ENCODE results near the gene ALS2CL. TPM values are rescaled to one million over a fixed set of nuclear protein-coding genes. Genes with fewer than 3 reads are reported as not detected.

The ALS2CL gene
- total RNA-seq, 4 donors from 2014 or later, result 86.5 to 175 (median 105) TPM

- intact Hi-C loops (cut with DNase I; ENCODE audit: low total_unique reads), result no loop called here
- 62 to 67% methylated on average over 8 of the region's 8 CpGs for whole genome bisulfite sequencing, 2 donors
Measured at GRCh38 chr3:46668116-46668515, 25.4 kb downstream of the ALS2CL start.

DNA sequence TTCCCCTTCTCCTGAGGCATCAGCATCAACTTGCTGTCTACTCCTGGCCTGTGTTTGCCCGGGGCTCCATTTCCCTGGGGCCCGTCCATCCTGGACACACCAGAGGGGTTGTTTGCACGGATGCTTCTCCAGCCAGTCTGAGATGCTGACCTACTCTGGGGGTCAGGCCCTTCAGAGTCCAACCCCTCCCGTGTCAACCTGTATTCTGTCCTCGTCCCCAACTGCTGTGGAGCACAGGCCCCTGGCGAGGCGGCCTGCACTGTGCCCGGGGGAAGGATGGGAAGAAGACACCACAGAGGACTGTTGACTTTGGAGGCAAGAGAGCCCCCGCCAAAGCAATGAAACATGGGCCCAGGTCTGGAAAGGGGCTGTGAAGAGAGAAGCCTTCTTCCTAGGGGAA, 25.8 kb downstream of the ALS2CL start:
- 90 to 92% methylated on average over 9 of the region's 9 CpGs for WGBS, 2 donors
- no peak overlapping the region for H3K4me3 ChIP-seq (ENCODE audit: low read depth, poor library complexity, severe bottlenecking)
- DNase-seq (ENCODE audit: low spot score in 2 of 2), result peak in 1 of 2 donors; percentile 84
- TF ChIP-seq, protein P1, sequence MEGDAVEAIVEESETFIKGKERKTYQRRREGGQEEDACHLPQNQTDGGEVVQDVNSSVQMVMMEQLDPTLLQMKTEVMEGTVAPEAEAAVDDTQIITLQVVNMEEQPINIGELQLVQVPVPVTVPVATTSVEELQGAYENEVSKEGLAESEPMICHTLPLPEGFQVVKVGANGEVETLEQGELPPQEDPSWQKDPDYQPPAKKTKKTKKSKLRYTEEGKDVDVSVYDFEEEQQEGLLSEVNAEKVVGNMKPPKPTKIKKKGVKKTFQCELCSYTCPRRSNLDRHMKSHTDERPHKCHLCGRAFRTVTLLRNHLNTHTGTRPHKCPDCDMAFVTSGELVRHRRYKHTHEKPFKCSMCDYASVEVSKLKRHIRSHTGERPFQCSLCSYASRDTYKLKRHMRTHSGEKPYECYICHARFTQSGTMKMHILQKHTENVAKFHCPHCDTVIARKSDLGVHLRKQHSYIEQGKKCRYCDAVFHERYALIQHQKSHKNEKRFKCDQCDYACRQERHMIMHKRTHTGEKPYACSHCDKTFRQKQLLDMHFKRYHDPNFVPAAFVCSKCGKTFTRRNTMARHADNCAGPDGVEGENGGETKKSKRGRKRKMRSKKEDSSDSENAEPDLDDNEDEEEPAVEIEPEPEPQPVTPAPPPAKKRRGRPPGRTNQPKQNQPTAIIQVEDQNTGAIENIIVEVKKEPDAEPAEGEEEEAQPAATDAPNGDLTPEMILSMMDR (IDR thresholded peaks at IDR 0.05), result no peak
- TF ChIP-seq POLR2A (IDR thresholded peaks at IDR 0.05), result no peak
- intact Hi-C loops (cut with DNase I; ENCODE audit: low total_unique reads), result no loop called here

More at GRCh38 chr3:46668116-46668515, 25.4 kb downstream of the ALS2CL start:
- no peak overlapping the region for H3K4me3 ChIP-seq (ENCODE audit: low read depth, poor library complexity, severe bottlenecking)
- TF ChIP-seq, protein P1 (IDR thresholded peaks at IDR 0.05), result no peak
- TF ChIP-seq POLR2A (IDR thresholded peaks at IDR 0.05), result no peak
- DNase-seq (ENCODE audit: low spot score in 2 of 2), result peak in 1 of 2 donors; percentile 76

DNA sequence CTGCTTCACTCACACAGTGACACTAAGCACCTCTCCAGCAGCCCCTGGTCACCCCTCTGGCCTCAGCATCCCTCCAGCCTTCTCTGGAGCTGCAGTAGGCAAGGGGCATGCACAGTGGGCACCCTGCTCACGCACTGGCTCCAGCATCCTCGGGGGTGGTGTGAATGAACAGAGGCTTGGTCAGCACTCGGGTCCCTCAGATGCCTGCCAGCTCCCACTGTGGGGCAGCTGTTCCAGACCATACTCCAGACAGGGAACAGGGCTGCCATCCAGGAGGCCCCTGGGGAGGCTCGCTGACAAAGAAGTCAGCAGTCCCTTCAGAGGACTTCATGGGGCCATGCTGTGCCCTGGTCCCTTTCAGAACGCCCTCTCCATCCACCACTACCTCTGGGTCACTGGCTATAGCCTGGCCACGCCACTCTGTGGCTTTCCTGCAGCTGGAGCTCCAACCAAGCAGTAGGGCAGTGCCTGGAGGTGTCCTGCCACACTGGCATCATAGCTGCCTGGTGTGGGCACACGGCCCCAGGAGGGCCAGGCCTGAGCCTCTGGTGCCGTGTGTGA, 26.3 kb downstream of the ALS2CL start:
- 84 to 85% methylated on average over 5 to 6 of the region's 8 CpGs for WGBS, 2 donors
- no peak overlapping the region for H3K4me3 ChIP-seq (ENCODE audit: low read depth, poor library complexity, severe bottlenecking)
- DNase-seq (ENCODE audit: low spot score in 2 of 2), result peak in 1 of 2 donors; percentile 75
- intact Hi-C loops (cut with DNase I; ENCODE audit: low total_unique reads), result no loop called here
- TF ChIP-seq POLR2A (IDR thresholded peaks at IDR 0.05), result no peak
- TF ChIP-seq, protein P1 (IDR thresholded peaks at IDR 0.05), result no peak

- no peak for TF ChIP-seq POLR2A (IDR thresholded peaks at IDR 0.05)
- TF ChIP-seq, protein P1 (IDR thresholded peaks at IDR 0.05), result no peak
- intact Hi-C loops (cut with DNase I; ENCODE audit: low total_unique reads), result no loop called here
- H3K4me3 ChIP-seq (ENCODE audit: low read depth, poor library complexity, severe bottlenecking), result no peak overlapping the region
- WGBS, 2 donors, result 67 to 81% methylated on average over 5 to 7 of the region's 7 CpGs
- DNase-seq (ENCODE audit: low spot score in 2 of 2), result peak in 1 of 2 donors; percentile 77
Measured at GRCh38 chr3:46666453-46666845, 27.0 kb downstream of the ALS2CL start.

- WGBS, 2 donors, result 84 to 89% methylated on average over 9 of the region's 9 CpGs
Measured at GRCh38 chr3:46665763-46666452, 27.6 kb downstream of the ALS2CL start.

More at GRCh38 chr3:46665763-46666452, 27.6 kb downstream of the ALS2CL start:
- TF ChIP-seq, protein P1 (IDR thresholded peaks at IDR 0.05), result no peak
- TF ChIP-seq POLR2A (IDR thresholded peaks at IDR 0.05), result no peak
- DNase-seq (ENCODE audit: low spot score in 2 of 2), result peak in 1 of 2 donors; percentile 77
- no peak overlapping the region for H3K4me3 ChIP-seq (ENCODE audit: low read depth, poor library complexity, severe bottlenecking)
- intact Hi-C loops (cut with DNase I; ENCODE audit: low total_unique reads), result no loop called here
